Fibroblast of pulmonary artery (primary cell): ENCODE measurements around the gene SIX1.

Source experiments
- DNase-seq: peaks from one replicate; pipeline ENCODE4 v3.0.0-alpha.2; 2010; ENCODE audit warnings: low read depth
- H3K4me3 ChIP-seq: replicated peaks from 2 replicates; pipeline ENCODE4 v1.5.1; 2011; ENCODE audit warnings: low read depth, mild to moderate bottlenecking, control low read depth, low read length, moderate library complexity
- CTCF ChIP-seq: IDR thresholded peaks from 2 replicates; pipeline ENCODE4 v1.5.1; 2011; ENCODE audit warnings: mild to moderate bottlenecking, control low read depth, low read length, inconsistent platforms; ENCODE audit errors: missing control alignments

Gene SIX1

GRCh38 chr14:60651796-60652673, 2.8 kb upstream of the SIX1 start:
- no peak overlapping the region for H3K4me3 ChIP-seq
- TF ChIP-seq CTCF: no peak

GRCh38 chr14:60651086-60651795, 2.0 kb upstream of the SIX1 start:
- no peak overlapping the region for H3K4me3 ChIP-seq
- no peak for DNase-seq
- TF ChIP-seq CTCF: no peak

More at GRCh38 chr14:60651796-60652673, 2.8 kb upstream of the SIX1 start:
- DNase-seq: no peak

- H3K4me3 ChIP-seq: no peak overlapping the region
- DNase-seq: no peak
- no peak for TF ChIP-seq CTCF
These were observed 1.2 kb upstream of the SIX1 start for GRCh38 chr14:60650373-60650961.

GRCh38 chr14:60649875-60650372, 647 bp upstream of the SIX1 start:
- peak overlapping the region; percentile 55 for H3K4me3 ChIP-seq
- no peak for DNase-seq
- no peak for TF ChIP-seq CTCF

- H3K4me3 ChIP-seq: peak overlapping the region; percentile 55
- DNase-seq: no peak
- no peak for TF ChIP-seq CTCF
These were observed 886 bp downstream of the SIX1 start for GRCh38 chr14:60648249-60648933.

- no peak for TF ChIP-seq CTCF
- peak overlapping the region; percentile 55 for H3K4me3 ChIP-seq
- no peak for DNase-seq
These were observed 1.4 kb downstream of the SIX1 start for GRCh38 chr14:60647837-60648248.
